SU-DHL-6 (cell line): ENCODE data around the gene SHOC2.

ENCODE experiments used
- H2AFZ ChIP-seq: fragments of 200-600 bp; sonication (generic); 2 replicates; pipeline ENCODE4 v1.6.1; 2014; ENCODE audit warnings: low read depth, mild to moderate bottlenecking, moderate library complexity, mixed read lengths, antibody characterized with exemption, low read length; ENCODE audit not compliant: severe bottlenecking
- H3F3A ChIP-seq: fragments of 200-600 bp; shearing (Covaris generic); 2 replicates; pipeline ENCODE4 v1.6.0; 2016; ENCODE audit warnings: antibody characterized with exemption, mild to moderate bottlenecking; ENCODE audit not compliant: insufficient read depth
- H3K27ac ChIP-seq: fragments of 200-600 bp; sonication (generic); 2 replicates; pipeline ENCODE4 v1.5.1; 2016; ENCODE audit warnings: low read depth, mild to moderate bottlenecking, low read length, moderate library complexity, mixed read lengths
- H3K27me3 ChIP-seq: fragments of 200-600 bp; sonication (generic), shearing (Covaris generic); 2 replicates; pipeline ENCODE4 v1.6.0; 2014; ENCODE audit warnings: mild to moderate bottlenecking, low read length
- H3K36me3 ChIP-seq: fragments of 200-600 bp; sonication (generic); 2 replicates; pipeline ENCODE4 v1.6.1; 2014; ENCODE audit warnings: mild to moderate bottlenecking, low read length, mixed read lengths
- H3K4me2 ChIP-seq: fragments of 300-600, 200-600 bp; shearing (Covaris generic), sonication (generic); 2 replicates; pipeline ENCODE4 v1.6.0; 2014; ENCODE audit warnings: low read length, low read depth, mild to moderate bottlenecking; ENCODE audit not compliant: poor library complexity, severe bottlenecking
- H3K4me3 ChIP-seq: fragments of 200-600 bp; sonication (generic); 2 replicates; pipeline ENCODE4 v1.5.1; 2014; ENCODE audit warnings: antibody characterized with exemption, low read length, mild to moderate bottlenecking, mixed read lengths; ENCODE audit not compliant: insufficient read depth, poor library complexity, severe bottlenecking
- H3K79me2 ChIP-seq: fragments of 200-600 bp; sonication (generic); 2 replicates; pipeline ENCODE4 v1.6.1; 2014; ENCODE audit warnings: mild to moderate bottlenecking, low read length, moderate library complexity; ENCODE audit not compliant: insufficient read depth
- H3K9ac ChIP-seq: fragments of 200-600 bp; sonication (generic); 2 replicates; pipeline ENCODE4 v1.7.0; 2014; ENCODE audit warnings: mild to moderate bottlenecking, low read length
- H3K9me2 ChIP-seq: fragments of 200-600 bp; sonication (generic); replicated peaks from 2 replicates; pipeline ENCODE4 v1.6.1; 2014; ENCODE audit warnings: low read length; ENCODE audit not compliant: insufficient read depth
- H3K9me3 ChIP-seq: fragments of 200-600 bp; sonication (generic); 2 replicates; pipeline ENCODE4 v1.6.1; 2014; ENCODE audit warnings: low read length, mixed read lengths; ENCODE audit not compliant: insufficient read depth
- H4K20me1 ChIP-seq: fragments of 200-600 bp; sonication (generic); 2 replicates; pipeline ENCODE4 v1.6.1; 2014; ENCODE audit warnings: low read depth, mild to moderate bottlenecking, antibody characterized with exemption, low read length, moderate library complexity, mixed read lengths
- EZH2phosphoT487 ChIP-seq: fragments of 200-600 bp; sonication (generic), shearing (Covaris generic); conservative IDR thresholded peaks from 2 replicates; pipeline ENCODE4 v1.6.1; 2018; ENCODE audit warnings: mild to moderate bottlenecking, antibody characterized with exemption, low read length, moderate library complexity, mixed read lengths
- TF ChIP-seq, protein P1 (sequence below): fragments of 200-600 bp; sonication (generic); IDR thresholded peaks from one replicate; pipeline ENCODE4 v1.5.1; 2017; ENCODE audit warnings: antibody characterized with exemption, mild to moderate bottlenecking, low read length, moderate library complexity; ENCODE audit not compliant: insufficient read depth, poor library complexity, severe bottlenecking

The SHOC2 gene

DNA sequence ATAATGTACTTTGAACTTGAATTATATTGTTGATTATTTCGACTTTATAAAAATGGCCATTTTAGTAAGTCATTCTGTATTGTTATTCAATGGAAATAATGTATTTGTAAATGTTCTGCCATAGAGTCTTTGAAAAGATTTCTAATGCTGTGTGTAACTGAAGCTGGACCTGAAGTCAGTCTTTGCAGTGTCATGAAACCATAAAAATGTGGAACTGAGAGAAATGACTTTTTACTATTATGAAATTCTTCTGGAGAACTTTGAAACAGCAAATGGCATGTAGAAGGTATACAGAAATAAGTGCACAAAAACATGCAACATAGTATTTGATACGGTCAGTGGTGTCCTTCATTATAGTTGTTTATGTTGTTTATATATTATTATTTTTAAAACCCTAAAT lies 97.7 kb downstream of the SHOC2 start:
- Histone ChIP-seq H3K27me3 (no peaks in the 10 kb centered on the region), H3K36me3 (peaks cover 32% of the 10 kb centered on the region), H3K4me2 (no peak overlapping the region), H3K79me2 (no peaks in the 10 kb centered on the region; the same call in 1 of the 2 replicates), H3F3A (no peaks in the 10 kb centered on the region), H3K4me3 (no peak overlapping the region), H3K9me2 (no peaks in the 10 kb centered on the region), H3K9me3 (no peaks in the 10 kb centered on the region), H2AFZ (no peak overlapping the region), H4K20me1 (no peaks in the 10 kb centered on the region; the same call in 1 of the 2 replicates), H3K27ac (no peak overlapping the region), H3K9ac (no peak overlapping the region)
- TF ChIP-seq, protein P1, sequence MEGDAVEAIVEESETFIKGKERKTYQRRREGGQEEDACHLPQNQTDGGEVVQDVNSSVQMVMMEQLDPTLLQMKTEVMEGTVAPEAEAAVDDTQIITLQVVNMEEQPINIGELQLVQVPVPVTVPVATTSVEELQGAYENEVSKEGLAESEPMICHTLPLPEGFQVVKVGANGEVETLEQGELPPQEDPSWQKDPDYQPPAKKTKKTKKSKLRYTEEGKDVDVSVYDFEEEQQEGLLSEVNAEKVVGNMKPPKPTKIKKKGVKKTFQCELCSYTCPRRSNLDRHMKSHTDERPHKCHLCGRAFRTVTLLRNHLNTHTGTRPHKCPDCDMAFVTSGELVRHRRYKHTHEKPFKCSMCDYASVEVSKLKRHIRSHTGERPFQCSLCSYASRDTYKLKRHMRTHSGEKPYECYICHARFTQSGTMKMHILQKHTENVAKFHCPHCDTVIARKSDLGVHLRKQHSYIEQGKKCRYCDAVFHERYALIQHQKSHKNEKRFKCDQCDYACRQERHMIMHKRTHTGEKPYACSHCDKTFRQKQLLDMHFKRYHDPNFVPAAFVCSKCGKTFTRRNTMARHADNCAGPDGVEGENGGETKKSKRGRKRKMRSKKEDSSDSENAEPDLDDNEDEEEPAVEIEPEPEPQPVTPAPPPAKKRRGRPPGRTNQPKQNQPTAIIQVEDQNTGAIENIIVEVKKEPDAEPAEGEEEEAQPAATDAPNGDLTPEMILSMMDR: no peak
- TF ChIP-seq EZH2phosphoT487: no peak

DNA sequence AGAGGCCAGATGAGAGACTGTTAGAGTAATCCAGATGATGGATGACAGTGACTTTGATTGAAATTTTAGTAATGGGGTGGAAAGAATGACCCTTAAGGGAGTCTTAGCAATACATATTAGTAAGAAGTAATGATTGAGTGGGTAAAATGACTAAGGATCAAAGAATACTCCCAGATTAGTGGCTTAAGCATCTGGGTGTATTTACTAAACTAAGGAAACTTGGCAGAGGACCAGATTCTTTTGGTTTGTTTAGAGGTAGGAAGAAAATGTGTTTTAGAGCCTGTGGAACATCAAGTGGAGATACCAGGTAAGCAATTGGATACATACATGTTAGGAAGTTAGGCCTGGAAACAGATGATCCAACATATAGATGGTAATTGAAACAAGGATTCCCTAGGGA lies 98.6 kb downstream of the SHOC2 start:
- Histone ChIP-seq H3K27ac (no peak overlapping the region), H3K9me2 (no peaks in the 10 kb centered on the region), H3K4me2 (no peak overlapping the region), H3K27me3 (no peaks in the 10 kb centered on the region), H2AFZ (no peak overlapping the region), H3K79me2 (no peaks in the 10 kb centered on the region; the same call in 1 of the 2 replicates), H3K4me3 (no peak overlapping the region), H3K36me3 (peaks cover 30% of the 10 kb centered on the region), H3K9me3 (no peaks in the 10 kb centered on the region), H3F3A (no peaks in the 10 kb centered on the region), H4K20me1 (no peaks in the 10 kb centered on the region; the same call in 1 of the 2 replicates), H3K9ac (no peak overlapping the region)
- no peak for TF ChIP-seq EZH2phosphoT487
- TF ChIP-seq, protein P1: no peak

DNA sequence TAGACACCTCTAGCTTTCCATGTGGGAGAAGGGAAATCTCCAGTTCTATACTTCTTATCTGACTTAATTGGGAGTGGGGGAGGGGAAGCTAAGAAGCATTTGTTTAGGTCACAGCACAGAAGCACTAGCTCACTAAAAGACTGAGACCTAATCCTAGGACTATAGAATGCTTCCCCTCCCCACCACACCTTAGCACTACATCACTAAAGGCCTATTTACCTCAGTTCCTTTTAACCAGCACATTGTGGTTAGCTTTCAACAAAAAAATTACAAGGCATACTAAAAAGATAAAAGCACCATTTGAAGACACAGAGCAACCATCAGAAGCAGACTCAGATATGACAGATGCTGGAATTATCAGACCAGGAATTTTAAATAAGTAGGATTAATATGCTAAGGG lies 103.7 kb downstream of the SHOC2 start:
- Histone ChIP-seq H3K9me3 (no peaks in the 10 kb centered on the region), H3F3A (no peaks in the 10 kb centered on the region; the same call in 1 of the 2 replicates), H3K27ac (no peak overlapping the region), H3K27me3 (no peaks in the 10 kb centered on the region), H3K36me3 (peaks cover 16% of the 10 kb centered on the region), H4K20me1 (no peaks in the 10 kb centered on the region; the same call in 1 of the 2 replicates), H3K9me2 (no peaks in the 10 kb centered on the region), H3K79me2 (no peaks in the 10 kb centered on the region), H2AFZ (no peak overlapping the region), H3K4me2 (no peak overlapping the region), H3K4me3 (no peak overlapping the region), H3K9ac (no peak overlapping the region)
- TF ChIP-seq, protein P1: no peak
- no peak for TF ChIP-seq EZH2phosphoT487
